ENCODE results near the gene IFNL4.
"Not testable (repeated sequence)": the region's sequence is repeated elsewhere in the genome, so short reads cannot be mapped to it uniquely, and the experiment has no call there.

DNA sequence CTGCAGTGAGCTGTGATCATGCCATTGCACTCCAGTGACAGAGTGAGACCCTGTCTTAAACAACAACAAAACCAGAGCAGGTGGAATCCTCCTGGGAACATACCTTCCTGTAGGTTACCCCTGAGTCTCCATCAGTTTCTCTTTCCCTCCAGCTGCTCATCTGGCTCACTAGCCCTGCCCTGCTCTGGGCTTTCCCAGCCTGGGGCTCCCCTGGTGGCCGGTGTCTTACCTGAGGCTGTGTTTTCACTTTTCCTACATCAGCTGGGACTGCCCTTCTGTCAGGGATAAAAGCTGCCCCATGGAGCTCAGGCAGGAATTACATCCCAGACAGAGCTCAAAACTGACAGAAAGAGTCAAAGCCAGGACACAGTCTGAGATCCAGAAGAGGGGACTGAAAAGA lies 19.4 kb upstream of the IFNL4 start, which contains the start of gene IFNL2:
- TF ChIP-seq POLR2A (IDR thresholded peaks at IDR 0.05; ENCODE audit: low read length); GATA1 (IDR thresholded peaks at IDR 0.05; ENCODE audit: low read depth, low read length): not testable (repeated sequence)

All from erythroblast (primary cell).